Left ventricle myocardium superior (tissue), 1 donor: Measurements from ENCODE around the gene L1CAM. TPM values are rescaled to one million over a fixed set of nuclear protein-coding genes. Genes with fewer than 3 reads are reported as not detected.

Source experiments
- ATAC-seq: fragments of 200-7000 bp; cut with Tn5 transposase; one replicate; pipeline ENCODE4 v1.9.1; 2020; ENCODE audit warnings: mild to moderate bottlenecking, moderate library complexity
- DNase-seq: peaks from one replicate; pipeline ENCODE4 v3.0.0-alpha.2; 2020
- intact Hi-C: fragments of 100-400 bp; cut with micrococcal nuclease; formaldehyde crosslinking; loops from one replicate; pipeline ENCODE4 v1.11.0; 2022
- total RNA-seq: library from RNA; stranded (reverse); fragmentation: NEBNext Ultra II Directional; extraction: Animal tissue kit (Norgen Biotek cat#: 25700); gene quantifications from one replicate; pipeline ENCODE4 v1.2.1, GENCODE V29; 2021
- donor health status: DM: no; HTN: yes; CAD: no; lungs with severe emphysema.

L1CAM gene
- total RNA-seq, 1 donor from 2014 or later: 4.8 TPM

DNA sequence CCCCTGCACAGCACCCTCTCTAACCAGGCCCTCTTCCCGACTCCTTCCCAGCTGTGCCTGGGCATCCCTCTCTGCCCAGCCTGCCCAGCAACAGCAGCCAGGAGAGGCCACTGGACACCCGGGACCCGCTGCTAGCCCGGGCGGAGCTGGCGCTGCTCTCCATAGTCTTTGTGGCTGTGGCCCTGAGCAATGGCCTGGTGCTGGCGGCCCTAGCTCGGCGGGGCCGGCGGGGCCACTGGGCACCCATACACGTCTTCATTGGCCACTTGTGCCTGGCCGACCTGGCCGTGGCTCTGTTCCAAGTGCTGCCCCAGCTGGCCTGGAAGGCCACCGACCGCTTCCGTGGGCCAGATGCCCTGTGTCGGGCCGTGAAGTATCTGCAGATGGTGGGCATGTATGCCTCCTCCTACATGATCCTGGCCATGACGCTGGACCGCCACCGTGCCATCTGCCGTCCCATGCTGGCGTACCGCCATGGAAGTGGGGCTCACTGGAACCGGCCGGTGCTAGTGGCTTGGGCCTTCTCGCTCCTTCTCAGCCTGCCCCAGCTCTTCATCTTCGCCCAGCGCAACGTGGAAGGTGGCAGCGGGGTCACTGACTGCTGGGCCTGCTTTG, 19.6 kb upstream of the L1CAM start:
- intact Hi-C loops: no loop called here

DNA sequence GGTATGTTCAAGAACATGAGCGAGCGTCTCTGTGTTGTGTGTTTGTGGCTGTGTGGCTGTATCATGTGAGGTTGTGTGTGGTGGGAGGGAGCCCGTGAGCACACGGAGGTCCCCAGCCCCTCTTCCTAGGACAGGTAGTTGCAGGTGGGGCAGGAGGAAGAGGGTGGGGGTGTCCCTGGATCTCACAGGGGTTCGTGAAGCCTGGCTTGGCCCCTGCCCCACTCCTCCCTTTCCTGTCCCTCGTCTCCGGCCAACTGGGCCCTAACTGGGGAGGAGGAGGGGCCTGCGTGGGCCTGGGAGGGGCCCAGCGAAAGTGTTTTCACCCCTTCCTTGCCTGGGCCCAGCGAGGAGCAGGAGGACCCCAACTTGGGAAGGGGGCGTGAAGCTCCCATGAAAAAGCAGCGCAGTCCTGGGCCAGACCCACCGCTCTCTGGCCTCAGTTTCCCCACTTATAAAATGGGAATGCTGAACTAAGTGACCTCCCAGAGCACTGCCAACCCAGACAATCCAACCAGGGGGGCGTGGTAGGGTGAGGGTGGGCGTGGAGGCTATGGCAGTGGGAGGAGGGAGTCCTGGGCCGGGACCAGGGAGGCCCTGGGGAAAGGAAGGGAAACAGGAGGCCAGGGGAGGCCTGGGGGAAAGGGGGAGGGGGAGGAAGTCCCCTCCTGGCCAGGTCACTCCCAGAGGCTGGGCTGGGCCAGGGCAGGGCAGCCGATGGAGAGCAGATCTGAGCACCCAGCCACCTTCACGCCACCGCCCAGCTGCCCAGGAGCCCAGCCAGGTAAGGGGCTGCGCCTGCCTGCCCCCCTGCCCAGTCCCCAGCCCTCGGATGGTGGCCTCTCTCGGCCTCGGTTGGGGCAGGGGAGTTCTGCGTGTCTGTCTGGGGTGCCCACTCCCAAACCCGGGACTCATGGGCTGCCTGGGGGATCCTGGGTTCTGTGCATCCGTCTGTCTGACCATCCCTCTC, 18.3 kb upstream of the L1CAM start, which contains the start of gene AVPR2:
TSS of gene AVPR2 (plus strand) at position 683 of the 967 bp plus-strand sequence. CDS start 473 bp downstream, outside the sequence.
- DNase-seq (peak; percentile 45), ATAC-seq (peak; percentile 59)
- intact Hi-C loops: no loop called here

More for the DNA sequence above, 19.6 kb upstream of the L1CAM start:
- ATAC-seq (no peak), DNase-seq (no peak)

GRCh38 chrX:153903238-153903980, 17.4 kb upstream of the L1CAM start:
- ATAC-seq: peak; percentile 55
- peak; percentile 55 for DNase-seq
- intact Hi-C loops: no loop called here

GRCh38 chrX:153902385-153902784, 16.4 kb upstream of the L1CAM start:
- DNase-seq (no peak), ATAC-seq (no peak)
- intact Hi-C loops: no loop called here

DNA sequence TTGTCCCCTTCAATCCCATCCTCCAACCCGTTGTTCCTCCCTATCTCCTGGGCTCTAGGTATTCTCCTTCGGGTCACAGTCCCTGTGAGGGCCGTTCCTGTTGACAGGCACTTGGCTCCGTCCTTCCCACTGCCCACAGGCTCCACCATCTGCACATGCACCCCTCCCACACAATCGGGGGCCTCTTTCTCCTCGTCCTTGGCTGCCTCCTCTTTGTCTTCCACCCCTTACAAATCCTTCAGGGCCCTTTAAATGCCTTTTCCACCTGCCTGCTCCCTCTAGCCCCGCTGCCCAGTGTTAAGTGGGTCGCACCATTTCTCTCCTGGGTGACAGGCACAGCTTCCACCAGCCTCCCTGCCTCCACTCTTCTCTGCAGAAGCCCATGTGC, 15.8 kb upstream of the L1CAM start:
- ATAC-seq (no peak), DNase-seq (no peak)
- intact Hi-C loops: no loop called here

DNA sequence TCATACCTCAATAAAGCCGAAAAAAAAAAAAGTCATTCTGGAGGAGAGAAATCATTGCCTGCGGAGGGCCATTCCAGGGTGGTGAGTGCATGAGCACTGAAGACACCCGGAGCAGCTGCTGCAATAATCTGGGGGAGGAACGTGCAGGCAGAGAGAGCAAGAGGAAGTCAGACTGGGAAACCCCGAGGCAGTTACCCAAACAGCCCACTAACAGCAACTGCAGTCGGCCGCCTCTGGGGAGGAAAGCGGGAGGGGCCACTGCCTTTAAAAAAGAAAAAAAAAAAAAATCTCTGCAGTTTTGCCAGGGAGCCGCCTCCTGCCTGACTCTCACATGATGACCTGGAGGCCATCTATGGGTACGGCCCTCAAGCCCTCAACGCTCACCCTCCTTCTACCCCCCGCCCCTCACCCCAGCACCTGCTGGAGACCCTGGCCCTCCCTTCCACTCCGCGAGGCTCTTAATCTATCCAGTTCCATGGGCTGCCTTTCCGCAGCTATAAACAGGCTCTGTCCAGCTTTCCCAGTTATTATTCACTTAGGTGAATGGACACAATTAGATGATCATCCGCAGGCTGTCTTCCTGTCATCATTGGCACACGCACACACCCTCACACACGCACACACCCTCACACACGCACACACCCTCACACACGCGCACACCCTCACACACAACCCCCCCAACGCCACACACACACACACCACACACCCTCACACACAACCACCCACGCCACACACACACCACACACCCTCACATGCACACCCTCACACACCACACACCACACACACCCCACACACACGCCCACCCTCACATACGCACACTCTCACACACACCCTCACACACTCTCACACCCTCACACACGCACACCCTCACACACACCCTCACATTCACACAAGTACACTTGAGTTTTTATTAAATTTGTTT, 15.1 kb upstream of the L1CAM start:
- ATAC-seq (peak; percentile 75), DNase-seq (peak; percentile 63)
- intact Hi-C loops: no loop called here

DNA sequence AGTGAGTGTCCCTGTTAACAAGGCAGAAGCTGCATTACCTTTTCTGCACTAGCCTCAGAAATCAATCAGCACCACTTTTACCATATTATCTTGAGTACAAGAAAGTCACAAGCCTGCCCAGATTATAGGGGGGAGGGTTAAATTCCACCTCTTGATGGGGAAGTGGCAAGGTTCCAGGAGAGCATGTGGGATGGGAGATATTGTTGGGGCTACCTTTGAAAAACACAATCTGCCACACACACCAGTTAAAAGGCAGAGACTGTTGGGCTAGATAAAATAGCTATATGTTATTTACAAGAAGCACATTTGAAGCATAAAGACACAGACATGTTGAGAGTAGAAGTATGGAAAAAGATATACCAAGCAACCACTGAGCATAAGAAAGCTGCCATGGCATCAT, 11.9 kb upstream of the L1CAM start:
- ATAC-seq (no peak), DNase-seq (no peak)
- intact Hi-C loops: no loop called here

DNA sequence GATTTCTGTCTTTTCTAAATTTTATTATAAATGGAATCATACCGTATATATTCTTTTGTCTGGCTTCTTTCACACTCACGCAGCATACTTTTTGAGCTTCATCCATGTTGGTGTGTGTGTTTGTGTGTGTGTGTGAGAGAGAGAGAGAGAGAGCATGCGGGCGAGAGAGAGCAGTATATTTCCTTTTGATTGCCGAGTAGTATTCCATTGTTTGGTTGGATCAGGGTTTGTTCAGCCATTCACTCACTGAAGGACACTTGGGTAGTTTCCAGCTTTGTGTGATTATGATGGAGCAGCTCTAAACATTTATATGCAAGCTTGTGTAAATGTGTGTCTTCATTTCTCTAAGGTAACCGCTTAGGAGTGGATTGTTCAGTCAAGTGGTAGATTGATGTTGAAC, 3.1 kb upstream of the L1CAM start:
- DNase-seq (no peak), ATAC-seq (no peak)
- intact Hi-C loops: no loop called here

DNA sequence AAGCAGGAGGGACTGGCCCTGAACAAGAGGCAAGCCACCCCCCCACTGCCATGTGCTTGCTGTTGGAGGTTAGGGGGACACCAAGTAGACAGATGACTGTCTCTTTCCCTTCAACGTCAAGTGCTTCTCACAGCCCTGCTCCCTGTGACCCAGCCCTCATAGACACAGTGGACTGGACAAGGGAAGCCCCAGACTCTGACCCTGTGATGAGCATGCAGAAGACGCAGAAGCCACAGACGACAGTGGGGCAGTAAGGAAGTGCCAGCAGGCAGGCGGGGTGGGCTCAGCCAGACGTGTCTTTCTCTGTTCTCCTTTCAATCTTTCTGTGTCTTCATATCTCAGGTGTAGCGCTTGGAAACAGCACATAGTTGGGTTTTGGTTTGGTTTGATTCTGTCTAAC, 2.4 kb upstream of the L1CAM start:
- DNase-seq (no peak), ATAC-seq (no peak)
- intact Hi-C loops: no loop called here

DNA sequence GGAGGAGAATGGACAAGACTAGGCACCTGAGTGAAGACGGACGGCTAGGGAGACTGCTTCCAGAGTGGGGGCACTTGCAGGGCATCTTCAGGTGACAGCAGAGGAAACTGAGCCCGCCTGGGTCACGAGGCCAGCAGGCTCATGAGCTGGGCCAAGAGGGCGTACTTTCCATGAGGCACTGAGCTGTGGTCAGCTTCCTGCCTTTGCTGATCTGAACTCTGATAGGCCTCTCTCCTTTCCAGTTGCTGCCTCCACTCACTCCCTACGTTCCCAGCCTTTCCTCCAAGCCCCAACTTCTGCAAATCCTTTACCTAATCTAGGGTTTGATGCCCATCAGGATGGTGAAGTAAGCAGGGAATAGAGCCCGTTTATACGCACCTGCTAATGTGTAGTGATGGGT, 1.4 kb upstream of the L1CAM start:
- DNase-seq (no peak), ATAC-seq (no peak)
- intact Hi-C loops: no loop called here

DNA sequence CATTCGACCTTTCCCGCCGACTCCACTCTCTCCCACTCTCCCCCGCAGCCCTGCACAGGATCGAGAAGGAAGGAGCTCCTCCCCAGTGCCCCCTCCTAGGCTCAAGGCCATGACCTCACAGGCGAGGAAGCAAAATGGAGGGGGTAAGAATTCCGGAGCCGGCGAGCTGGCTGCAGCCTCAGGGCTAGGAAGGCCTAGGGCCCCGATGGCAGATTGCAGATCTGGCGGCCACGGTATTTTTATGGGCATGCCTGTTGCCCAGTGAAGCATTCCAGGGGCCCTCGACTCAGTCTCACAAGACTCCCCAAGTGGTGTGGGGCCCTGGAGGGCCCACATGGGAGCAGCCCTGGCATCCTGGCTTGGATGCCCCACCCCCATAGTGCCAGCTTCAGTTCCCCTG, 942 bp upstream of the L1CAM start:
- DNase-seq (no peak), ATAC-seq (no peak)
- intact Hi-C loops: no loop called here

GRCh38 chrX:153885208-153885787, 675 bp downstream of the L1CAM start:
- no peak for DNase-seq
- intact Hi-C loops: no loop called here
- ATAC-seq: no peak

DNA sequence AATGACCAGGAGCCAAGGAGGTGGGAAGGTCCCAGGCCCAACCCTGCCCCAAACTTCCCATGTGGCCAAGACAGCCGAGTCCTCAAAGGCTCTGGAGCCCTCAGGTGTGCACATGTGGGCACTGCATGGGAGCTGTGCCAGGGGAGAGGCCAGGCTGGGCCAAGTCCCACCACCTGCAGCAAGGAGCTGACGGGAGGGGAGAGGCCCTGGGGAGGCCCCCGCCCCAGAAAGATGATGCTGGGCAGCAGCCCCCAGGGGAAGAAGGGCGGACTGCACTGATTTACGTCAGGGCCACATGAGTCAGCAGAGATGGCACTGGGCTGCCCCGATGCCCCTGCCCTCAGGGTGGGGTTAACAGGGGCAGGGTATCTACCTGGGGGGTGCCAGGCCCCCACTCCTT, 1.4 kb downstream of the L1CAM start:
- ATAC-seq (no peak), DNase-seq (no peak)
- intact Hi-C loops: no loop called here

GRCh38 chrX:153884136-153884535, 1.8 kb downstream of the L1CAM start:
- DNase-seq (no peak), ATAC-seq (no peak)
- intact Hi-C loops: no loop called here

GRCh38 chrX:153883163-153883843, 2.7 kb downstream of the L1CAM start:
- no peak for DNase-seq

GRCh38 chrX:153882557-153882956, 3.4 kb downstream of the L1CAM start:
- ATAC-seq (no peak), DNase-seq (no peak)
- intact Hi-C loops: no loop called here

More at GRCh38 chrX:153883163-153883843, 2.7 kb downstream of the L1CAM start:
- intact Hi-C loops: no loop called here
- ATAC-seq: no peak

DNA sequence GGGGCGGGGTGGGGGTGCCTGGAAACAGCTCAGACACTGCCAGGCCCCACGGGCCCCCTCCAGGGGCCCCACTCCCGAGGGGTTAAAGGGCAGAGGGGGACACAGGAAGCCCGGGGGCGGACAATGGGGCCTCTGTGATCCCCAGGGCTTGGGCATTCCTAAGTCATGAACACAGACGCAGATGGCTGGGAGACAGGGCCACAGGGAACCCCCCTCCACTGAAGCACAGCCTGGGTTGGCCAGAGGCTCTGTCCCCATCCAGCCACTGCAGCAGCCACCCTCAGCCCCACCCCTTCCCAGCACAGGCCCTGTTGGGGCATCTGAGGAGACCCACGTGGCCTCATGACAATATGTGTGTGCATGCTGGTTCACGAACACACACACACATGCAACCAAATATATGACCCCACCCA, 3.9 kb downstream of the L1CAM start:
- intact Hi-C loops: no loop called here
- ATAC-seq (peak; percentile 38), DNase-seq (no peak)

- DNase-seq (no peak), ATAC-seq (no peak)
- intact Hi-C loops: no loop called here
These were observed 4.7 kb downstream of the L1CAM start for GRCh38 chrX:153881281-153881680.
